T1000 (cell line): ENCODE measurements around the gene GTF2A2.
"Not testable (repeated sequence)": the region's sequence is repeated elsewhere in the genome, so short reads cannot be mapped to it uniquely, and the experiment has no call there.

ENCODE experiments used
- DNase-seq: peaks from one replicate; lab custom pipeline; 2025; ENCODE audit warnings: mixed read lengths; lab: John Stamatoyannopoulos, UW

Gene GTF2A2

GRCh38 chr15:59656897-59657634 is at the start of gene GTF2A2:
Gene GTF2A2, minus strand, starts transcription at chr15:59657515. Its CDS starts 5,238 bp downstream, at chr15:59652277.
- DNase-seq: peak; percentile 83

GRCh38 chr15:59703979-59704796 is 46.9 kb upstream of the GTF2A2 start:
- DNase-seq: peak; percentile 66

GRCh38 chr15:59702351-59702750 is 45.0 kb upstream of the GTF2A2 start:
- DNase-seq: no peak

- DNase-seq: no peak
These were observed 44.6 kb upstream of the GTF2A2 start for GRCh38 chr15:59701880-59702279.

- DNase-seq: no peak
These were observed 42.6 kb upstream of the GTF2A2 start for GRCh38 chr15:59699810-59700431.

GRCh38 chr15:59698065-59698464 is 40.8 kb upstream of the GTF2A2 start:
- not testable (repeated sequence) for DNase-seq

- DNase-seq: no peak
These were observed 39.0 kb upstream of the GTF2A2 start for GRCh38 chr15:59696332-59696731.

GRCh38 chr15:59694779-59695178 is 37.5 kb upstream of the GTF2A2 start:
- DNase-seq: no peak

- no peak for DNase-seq
These were observed 34.0 kb upstream of the GTF2A2 start for GRCh38 chr15:59691194-59691805.

GRCh38 chr15:59689626-59690236 is 32.4 kb upstream of the GTF2A2 start:
- DNase-seq: no peak

GRCh38 chr15:59688782-59689625 is 31.7 kb upstream of the GTF2A2 start, which contains the start of gene BNIP2:
Gene BNIP2, minus strand, starts transcription at chr15:59689320. Its CDS starts 6,863 bp downstream, at chr15:59682457.
- DNase-seq: peak; percentile 96

GRCh38 chr15:59688423-59688781 is 31.1 kb upstream of the GTF2A2 start:
- no peak for DNase-seq

GRCh38 chr15:59687836-59688235 is 30.5 kb upstream of the GTF2A2 start:
- DNase-seq: no peak

- no peak for DNase-seq
These were observed 29.1 kb upstream of the GTF2A2 start for GRCh38 chr15:59686389-59686788.

GRCh38 chr15:59685737-59686297 is 28.5 kb upstream of the GTF2A2 start:
- DNase-seq: no peak

- DNase-seq: no peak
These were observed 23.6 kb upstream of the GTF2A2 start for GRCh38 chr15:59680870-59681269.

- no peak for DNase-seq
These were observed 23.0 kb upstream of the GTF2A2 start for GRCh38 chr15:59680346-59680745.

GRCh38 chr15:59678620-59679019 is 21.3 kb upstream of the GTF2A2 start:
- DNase-seq: no peak

- no peak for DNase-seq
These were observed 20.9 kb upstream of the GTF2A2 start for GRCh38 chr15:59678172-59678571.

GRCh38 chr15:59676565-59676964 is 19.2 kb upstream of the GTF2A2 start:
- no peak for DNase-seq
